Liver (tissue), 3 donors: ENCODE measurements around the gene HOXC6.

Source experiments
- CTCF ChIP-seq: fragments of 150-350 bp; IDR thresholded peaks from 2 replicates; pipeline ENCODE4 v1.5.1; 2017; ENCODE audit warnings: improper control_type of control experiment, low read depth, low read length; ENCODE audit not compliant: missing input control
- EGR1 ChIP-seq, 2 donors: IDR thresholded peaks; 2 replicates each; pipeline ENCODE4 v1.6.1; 2016 to 2018; ENCODE audit warnings: antibody characterized with exemption in 2 of 2, low read depth in 2 of 2
- RAD21 ChIP-seq, 2 donors: IDR thresholded peaks; 2 replicates each; pipeline ENCODE4 v1.6.1; 2016; ENCODE audit warnings: antibody characterized with exemption in 2 of 2, mild to moderate bottlenecking in 2 of 2
- donor health status: healthy.
- donor health status: healthy.

DNA sequence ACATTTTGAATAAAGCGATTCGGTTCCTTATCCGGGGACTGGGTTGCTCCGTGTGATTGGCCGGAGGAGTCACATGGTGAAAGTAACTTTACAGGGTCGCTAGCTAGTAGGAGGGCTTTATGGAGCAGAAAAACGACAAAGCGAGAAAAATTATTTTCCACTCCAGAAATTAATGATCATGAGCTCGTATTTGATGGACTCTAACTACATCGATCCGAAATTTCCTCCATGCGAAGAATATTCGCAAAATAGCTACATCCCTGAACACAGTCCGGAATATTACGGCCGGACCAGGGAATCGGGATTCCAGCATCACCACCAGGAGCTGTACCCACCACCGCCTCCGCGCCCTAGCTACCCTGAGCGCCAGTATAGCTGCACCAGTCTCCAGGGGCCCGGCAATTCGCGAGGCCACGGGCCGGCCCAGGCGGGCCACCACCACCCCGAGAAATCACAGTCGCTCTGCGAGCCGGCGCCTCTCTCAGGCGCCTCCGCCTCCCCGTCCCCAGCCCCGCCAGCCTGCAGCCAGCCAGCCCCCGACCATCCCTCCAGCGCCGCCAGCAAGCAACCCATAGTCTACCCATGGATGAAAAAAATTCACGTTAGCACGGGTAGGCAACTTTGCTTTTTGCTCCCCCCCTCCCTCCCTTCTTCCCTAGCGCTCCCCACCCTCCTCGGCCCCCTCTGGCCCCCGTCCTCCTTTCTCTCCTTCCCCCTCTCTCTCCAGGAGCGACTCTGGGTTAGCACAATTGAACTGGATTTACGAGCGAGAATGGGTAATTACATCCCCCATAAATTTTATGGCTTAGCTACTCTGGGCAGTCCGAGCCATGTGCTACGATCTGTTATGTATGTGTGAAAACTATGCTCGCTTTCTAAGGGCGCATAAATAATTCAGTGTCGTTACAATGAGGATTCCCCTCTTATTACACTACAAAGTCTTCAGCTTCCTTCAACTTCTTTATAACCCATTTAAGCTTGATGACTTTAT is 25.8 kb downstream of the HOXC6 start, which contains the start of gene HOXC4:
- no peak for TF ChIP-seq CTCF
- TF ChIP-seq EGR1 (IDR thresholded peaks at IDR 0.05; ENCODE audit: low read depth in 2 of 2), result no peak
- TF ChIP-seq RAD21 (IDR thresholded peaks at IDR 0.05), result no peak
